ENCODE results near the gene UNC119.

GRCh38 chr17:28563475-28563874 lies 11.1 kb upstream of the UNC119 start:
- TF ChIP-seq CTCF (IDR thresholded peaks at IDR 0.05) (no peak), POLR2AphosphoS5 (IDR thresholded peaks at IDR 0.05) (peak in 1 of 2 donors; percentile 12), POLR2A (IDR thresholded peaks at IDR 0.05; ENCODE audit: low read depth) (no peak), EP300 (IDR thresholded peaks at IDR 0.05) (no peak)
